GM12891 (cell line): Measurements from ENCODE around the gene HOXC13.

ENCODE experiments used
- DNase-seq: peaks from one replicate; pipeline ENCODE4 v3.0.0; 2011; ENCODE audit warnings: low spot score; ENCODE audit not compliant: insufficient read length
- FAIRE-seq: peaks from 2 replicates; lab custom pipeline; 2011; peaks lifted over from hg19 to GRCh38; lab: Jason Lieb, UNC
- PAX5 ChIP-seq: IDR thresholded peaks from 2 replicates; pipeline ENCODE4 v1.6.1; 2011; ENCODE audit warnings: low read length, moderate library complexity, mild to moderate bottlenecking; ENCODE audit not compliant: insufficient read depth, severe bottlenecking
- POLR2A ChIP-seq: IDR thresholded peaks from 2 replicates; pipeline ENCODE4 v1.6.1; 2011; ENCODE audit warnings: low read depth, low read length, control low read depth
- POLR2AphosphoS5 ChIP-seq: IDR thresholded peaks from 2 replicates; pipeline ENCODE4 v1.6.1; 2011; ENCODE audit warnings: low read depth, low read length, control low read depth
- POU2F2 ChIP-seq: IDR thresholded peaks from 2 replicates; pipeline ENCODE4 v1.6.1; 2011; ENCODE audit warnings: low read depth, mild to moderate bottlenecking, control low read depth, low read length, moderate library complexity
- SPI1 ChIP-seq: IDR thresholded peaks from 2 replicates; pipeline ENCODE4 v1.6.1; 2011; ENCODE audit warnings: low read depth, low read length, control low read depth
- TAF1 ChIP-seq: IDR thresholded peaks from 2 replicates; pipeline ENCODE4 v1.6.1; 2011; ENCODE audit warnings: low read depth, low read length, control low read depth

HOXC13 gene

GRCh38 chr12:53948650-53949593, 10.3 kb downstream of the HOXC13 start:
- TF ChIP-seq POLR2AphosphoS5: no peak
- no peak; the same call in 1 of the 2 replicates for TF ChIP-seq SPI1
- no peak for TF ChIP-seq POU2F2
- no peak for TF ChIP-seq POLR2A
- no peak for TF ChIP-seq PAX5
- no peak for TF ChIP-seq TAF1
- DNase-seq (no peak), FAIRE-seq (no peak)

DNA sequence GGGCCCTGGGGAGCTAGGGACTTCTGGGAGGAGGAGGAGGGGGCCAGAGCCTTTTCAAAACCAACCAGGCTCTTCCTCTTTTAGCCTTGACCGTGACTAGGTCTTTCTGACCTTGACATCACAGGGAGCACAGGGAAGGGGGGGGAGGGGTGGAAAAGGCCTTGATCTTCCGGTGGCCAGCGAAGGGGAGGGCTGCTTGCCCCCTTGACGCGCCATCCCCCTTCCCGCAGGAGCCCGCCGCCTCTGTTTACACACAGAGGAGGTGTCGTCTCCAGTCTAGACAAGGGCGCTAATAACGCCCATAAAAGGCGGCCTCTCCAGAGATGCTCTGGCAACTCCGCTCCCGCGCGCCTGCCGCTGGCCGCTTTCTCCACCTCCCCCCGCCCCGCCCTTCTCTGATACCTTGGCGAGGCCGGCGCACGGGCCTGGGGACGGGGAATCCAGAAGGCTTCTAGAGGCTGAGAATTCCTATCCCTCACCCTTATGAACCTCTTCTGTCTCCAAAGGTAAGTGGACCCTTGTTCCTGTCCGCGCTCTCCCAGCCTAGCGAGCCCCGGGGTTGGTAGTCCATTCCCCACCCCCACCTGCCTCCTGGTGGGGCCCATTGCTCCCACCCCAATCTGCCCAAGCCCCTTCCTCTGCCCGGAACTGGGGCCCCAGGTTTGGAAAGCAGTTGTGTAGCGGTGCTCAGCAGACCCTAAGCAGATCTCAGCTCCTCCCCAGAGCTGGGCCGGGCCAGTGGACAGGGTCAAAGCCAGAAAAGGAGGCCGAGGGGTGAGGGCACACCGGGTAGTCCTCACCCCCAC, 11.2 kb downstream of the HOXC13 start:
- no peak for TF ChIP-seq POU2F2
- TF ChIP-seq TAF1: no peak
- no peak for TF ChIP-seq SPI1
- no peak for TF ChIP-seq POLR2AphosphoS5
- no peak for TF ChIP-seq POLR2A
- TF ChIP-seq PAX5: no peak
- FAIRE-seq (no peak), DNase-seq (no peak)

GRCh38 chr12:53950437-53950773, 11.8 kb downstream of the HOXC13 start:
- no peak for DNase-seq
- TF ChIP-seq TAF1 (no peak), POLR2AphosphoS5 (no peak), POU2F2 (no peak), PAX5 (no peak), POLR2A (no peak), SPI1 (no peak)

GRCh38 chr12:53950789-53951576, 12.4 kb downstream of the HOXC13 start:
- TF ChIP-seq POLR2A: no peak
- no peak for TF ChIP-seq POU2F2
- TF ChIP-seq SPI1: no peak
- TF ChIP-seq PAX5: no peak
- TF ChIP-seq TAF1: no peak
- DNase-seq: no peak

More at GRCh38 chr12:53950437-53950773, 11.8 kb downstream of the HOXC13 start:
- no peak for FAIRE-seq

GRCh38 chr12:53951577-53952334, 13.1 kb downstream of the HOXC13 start:
- FAIRE-seq (no peak), DNase-seq (no peak)
- TF ChIP-seq POLR2AphosphoS5 (no peak), POLR2A (no peak), SPI1 (no peak), POU2F2 (no peak), TAF1 (no peak), PAX5 (no peak)

More at GRCh38 chr12:53950789-53951576, 12.4 kb downstream of the HOXC13 start:
- FAIRE-seq: no peak

- TF ChIP-seq POLR2A (no peak), TAF1 (no peak), POLR2AphosphoS5 (no peak), POU2F2 (no peak), PAX5 (no peak), SPI1 (no peak)
- no peak for FAIRE-seq
- no peak for DNase-seq
Observed at GRCh38 chr12:53952335-53952694, 13.7 kb downstream of the HOXC13 start.

DNA sequence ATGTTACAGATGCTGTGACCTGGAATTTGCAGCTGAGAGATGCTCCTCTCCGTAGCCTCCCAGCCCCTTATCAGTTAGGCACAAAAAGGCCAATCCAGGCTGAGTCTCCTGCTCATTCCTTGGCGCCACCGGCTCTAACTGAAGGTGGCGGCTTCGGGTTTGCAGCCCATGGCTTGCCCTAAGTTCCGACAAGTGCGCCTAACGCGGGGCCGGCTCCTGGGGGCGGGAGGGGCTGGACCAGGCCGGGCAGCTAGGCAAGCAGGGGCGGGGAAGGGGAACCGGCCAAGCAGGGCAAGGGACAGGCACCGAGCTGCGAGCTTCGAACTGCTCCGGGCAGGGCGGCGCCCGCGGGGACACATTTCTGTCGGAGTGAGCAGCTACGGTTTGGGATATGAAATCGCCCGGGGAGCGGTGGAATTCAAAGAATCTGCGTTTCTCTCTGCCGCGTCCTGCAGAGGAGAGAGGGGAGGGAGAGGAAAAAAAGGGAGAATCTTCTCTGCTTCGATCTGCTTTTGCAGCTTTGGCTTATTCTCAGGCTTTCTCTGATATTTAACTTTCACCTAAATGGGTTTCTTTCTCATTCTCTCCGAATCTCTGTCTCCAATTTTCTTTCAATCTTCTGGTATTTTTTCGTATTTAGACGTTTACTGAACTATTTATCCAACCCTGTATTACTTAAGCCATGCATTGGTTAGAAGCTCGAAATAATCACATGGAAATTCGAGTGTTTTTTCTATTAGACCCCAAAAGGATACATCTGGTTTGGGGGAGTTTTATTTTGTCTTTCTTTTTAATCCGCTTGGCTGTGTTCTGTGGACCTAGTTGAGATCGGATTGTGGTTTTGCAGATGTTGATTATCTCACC, 14.5 kb downstream of the HOXC13 start:
- no peak for TF ChIP-seq POLR2A
- no peak for TF ChIP-seq TAF1
- TF ChIP-seq PAX5: no peak
- TF ChIP-seq SPI1: no peak
- TF ChIP-seq POLR2AphosphoS5: no peak
- no peak for TF ChIP-seq POU2F2
- DNase-seq (no peak), FAIRE-seq (no peak)
